ENCODE results near the gene STK32B. TPM values are rescaled to one million over a fixed set of nuclear protein-coding genes. Genes with fewer than 3 reads are reported as not detected.

The STK32B gene
- total RNA-seq, 1 donor from 2014 or later: 2.5 TPM

DNA sequence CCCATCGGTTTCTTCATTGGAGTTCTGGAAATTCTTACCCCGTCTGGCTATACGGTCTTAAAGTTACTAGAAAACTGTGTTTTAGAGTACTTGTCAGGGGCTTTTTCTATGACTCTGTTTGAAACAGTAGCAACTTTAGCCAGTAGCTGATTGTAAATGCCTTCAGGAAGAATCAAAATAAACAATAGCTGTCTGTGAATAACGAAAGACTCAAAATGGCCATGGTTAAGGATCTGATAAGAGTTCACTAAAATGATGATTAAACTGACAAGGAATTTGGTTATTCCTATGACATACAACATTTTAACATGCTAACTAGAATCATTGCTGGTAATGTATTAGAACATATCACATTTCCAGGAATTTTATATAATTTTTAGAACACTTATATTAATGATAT lies 466.1 kb downstream of the STK32B start:
- H3K4me1 Mint-ChIP-seq (ENCODE audit: low read depth, unreplicated experiment): no peaks in the 10 kb centered on the region
- DNase-seq: no peak
- H3K9me3 Mint-ChIP-seq (ENCODE audit: unreplicated experiment): peaks cover 7% of the 10 kb centered on the region
- no peak overlapping the region for H3K4me3 Mint-ChIP-seq (ENCODE audit: unreplicated experiment)
- H3K27me3 Mint-ChIP-seq (ENCODE audit: unreplicated experiment): no peaks in the 10 kb centered on the region
- H3K36me3 Mint-ChIP-seq (ENCODE audit: unreplicated experiment): peaks cover 7% of the 10 kb centered on the region
- TF ChIP-seq, protein P1, sequence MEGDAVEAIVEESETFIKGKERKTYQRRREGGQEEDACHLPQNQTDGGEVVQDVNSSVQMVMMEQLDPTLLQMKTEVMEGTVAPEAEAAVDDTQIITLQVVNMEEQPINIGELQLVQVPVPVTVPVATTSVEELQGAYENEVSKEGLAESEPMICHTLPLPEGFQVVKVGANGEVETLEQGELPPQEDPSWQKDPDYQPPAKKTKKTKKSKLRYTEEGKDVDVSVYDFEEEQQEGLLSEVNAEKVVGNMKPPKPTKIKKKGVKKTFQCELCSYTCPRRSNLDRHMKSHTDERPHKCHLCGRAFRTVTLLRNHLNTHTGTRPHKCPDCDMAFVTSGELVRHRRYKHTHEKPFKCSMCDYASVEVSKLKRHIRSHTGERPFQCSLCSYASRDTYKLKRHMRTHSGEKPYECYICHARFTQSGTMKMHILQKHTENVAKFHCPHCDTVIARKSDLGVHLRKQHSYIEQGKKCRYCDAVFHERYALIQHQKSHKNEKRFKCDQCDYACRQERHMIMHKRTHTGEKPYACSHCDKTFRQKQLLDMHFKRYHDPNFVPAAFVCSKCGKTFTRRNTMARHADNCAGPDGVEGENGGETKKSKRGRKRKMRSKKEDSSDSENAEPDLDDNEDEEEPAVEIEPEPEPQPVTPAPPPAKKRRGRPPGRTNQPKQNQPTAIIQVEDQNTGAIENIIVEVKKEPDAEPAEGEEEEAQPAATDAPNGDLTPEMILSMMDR (IDR thresholded peaks at IDR 0.05; ENCODE audit: partially characterized antibody, unreplicated experiment): no peak
- H3K27ac Mint-ChIP-seq (ENCODE audit: unreplicated experiment): no peak overlapping the region

GRCh38 chr4:5524446-5525299 lies 473.4 kb downstream of the STK32B start:
- H3K4me3 Mint-ChIP-seq (ENCODE audit: unreplicated experiment): no peak overlapping the region
- peaks cover 19% of the 10 kb centered on the region for H3K4me1 Mint-ChIP-seq (ENCODE audit: low read depth, unreplicated experiment)
- H3K27ac Mint-ChIP-seq (ENCODE audit: unreplicated experiment): peak overlapping the region; percentile 24

GRCh38 chr4:5526080-5526846 lies 475.0 kb downstream of the STK32B start:
- H3K4me1 Mint-ChIP-seq (ENCODE audit: low read depth, unreplicated experiment): peaks cover 19% of the 10 kb centered on the region
- no peak for DNase-seq
- TF ChIP-seq, protein P1 (IDR thresholded peaks at IDR 0.05; ENCODE audit: partially characterized antibody, unreplicated experiment): no peak
- H3K27me3 Mint-ChIP-seq (ENCODE audit: unreplicated experiment): peaks cover 2% of the 10 kb centered on the region
- H3K9me3 Mint-ChIP-seq (ENCODE audit: unreplicated experiment): peaks cover 2% of the 10 kb centered on the region
- no peak overlapping the region for H3K4me3 Mint-ChIP-seq (ENCODE audit: unreplicated experiment)
- no peak overlapping the region for H3K27ac Mint-ChIP-seq (ENCODE audit: unreplicated experiment)
- H3K36me3 Mint-ChIP-seq (ENCODE audit: unreplicated experiment): no peaks in the 10 kb centered on the region

More at GRCh38 chr4:5524446-5525299, 473.4 kb downstream of the STK32B start:
- H3K36me3 Mint-ChIP-seq (ENCODE audit: unreplicated experiment): no peaks in the 10 kb centered on the region
- peaks cover 2% of the 10 kb centered on the region for H3K27me3 Mint-ChIP-seq (ENCODE audit: unreplicated experiment)
- peaks cover 4% of the 10 kb centered on the region for H3K9me3 Mint-ChIP-seq (ENCODE audit: unreplicated experiment)
- TF ChIP-seq, protein P1 (IDR thresholded peaks at IDR 0.05; ENCODE audit: partially characterized antibody, unreplicated experiment): no peak
- DNase-seq: peak; percentile 37

GRCh38 chr4:5527211-5527610 lies 475.9 kb downstream of the STK32B start:
- no peak for DNase-seq
- TF ChIP-seq, protein P1 (IDR thresholded peaks at IDR 0.05; ENCODE audit: partially characterized antibody, unreplicated experiment): no peak
- no peak overlapping the region for H3K27ac Mint-ChIP-seq (ENCODE audit: unreplicated experiment)

More at GRCh38 chr4:5527211-5527610, 475.9 kb downstream of the STK32B start:
- H3K36me3 Mint-ChIP-seq (ENCODE audit: unreplicated experiment): no peaks in the 10 kb centered on the region
- peaks cover 19% of the 10 kb centered on the region for H3K4me1 Mint-ChIP-seq (ENCODE audit: low read depth, unreplicated experiment)
- no peak overlapping the region for H3K4me3 Mint-ChIP-seq (ENCODE audit: unreplicated experiment)
- H3K9me3 Mint-ChIP-seq (ENCODE audit: unreplicated experiment): no peaks in the 10 kb centered on the region
- peaks cover 2% of the 10 kb centered on the region for H3K27me3 Mint-ChIP-seq (ENCODE audit: unreplicated experiment)

Measured in glutamatergic neuron (in vitro differentiated cells).